ENCODE data around the gene PIH1D2. TPM values are rescaled to one million over a fixed set of nuclear protein-coding genes. Genes with fewer than 3 reads are reported as not detected.

Gene PIH1D2
- total and polyA plus RNA-seq, 4 experiments from 2014 or later: not detected

Other genes with a start within 250 kb of the PIH1D2 start
- gene ALG9, start 202.4 kb downstream of the PIH1D2 start, total RNA-seq: 10 to 100 TPM; 28.2 to 28.3 TPM
- 10 to 100 TPM in 1 of 2 donors, 1 to 10 TPM in 1; 8.6 to 14.2 TPM for gene ALG9, start 202.4 kb downstream of the PIH1D2 start, polyA plus RNA-seq
- gene FDXACB1, start 194.9 kb downstream of the PIH1D2 start, total RNA-seq: 1 to 10 TPM; 3.9 to 4.0 TPM
- 1 to 10 TPM; 6.7 to 8.9 TPM for gene FDXACB1, start 194.9 kb downstream of the PIH1D2 start, polyA plus RNA-seq
- gene CFAP68, start 194.5 kb downstream of the PIH1D2 start, total RNA-seq: 10 to 100 TPM; 14.8 to 18.7 TPM
- 10 to 100 TPM; 30.7 to 30.9 TPM for gene CFAP68, start 194.5 kb downstream of the PIH1D2 start, polyA plus RNA-seq
- gene CRYAB, start 162.2 kb downstream of the PIH1D2 start, total RNA-seq: not detected
- not detected for gene CRYAB, start 162.2 kb downstream of the PIH1D2 start, polyA plus RNA-seq
- not detected for gene HSPB2, start 161.3 kb downstream of the PIH1D2 start, total RNA-seq
- gene HSPB2, start 161.3 kb downstream of the PIH1D2 start, polyA plus RNA-seq: not detected
- not detected for gene C11orf52, start 155.1 kb downstream of the PIH1D2 start, total RNA-seq
- gene C11orf52, start 155.1 kb downstream of the PIH1D2 start, polyA plus RNA-seq: not detected
- 1 to 10 TPM; 1.1 to 2.1 TPM for gene DIXDC1, start 136.7 kb downstream of the PIH1D2 start, total RNA-seq
- gene DIXDC1, start 136.7 kb downstream of the PIH1D2 start, polyA plus RNA-seq: under 1 TPM; 0.72 to 0.75 TPM
- gene DLAT, start 48.6 kb downstream of the PIH1D2 start, total RNA-seq: 10 to 100 TPM; 19.4 to 21.6 TPM
- 10 to 100 TPM; 27.7 to 33.4 TPM for gene DLAT, start 48.6 kb downstream of the PIH1D2 start, polyA plus RNA-seq
- 10 to 100 TPM; 20.9 to 21.2 TPM for gene NKAPD1, start 282 bp upstream of the PIH1D2 start, total RNA-seq
- 10 to 100 TPM in 1 of 2 donors, 1 to 10 TPM in 1; 7.7 to 14.2 TPM for gene NKAPD1, start 282 bp upstream of the PIH1D2 start, polyA plus RNA-seq
- gene TIMM8B, start 12.7 kb upstream of the PIH1D2 start, total RNA-seq: 10 to 100 TPM; 26.2 to 28.0 TPM
- 10 to 100 TPM; 54.1 to 65.9 TPM for gene TIMM8B, start 12.7 kb upstream of the PIH1D2 start, polyA plus RNA-seq
- gene SDHD, start 12.9 kb upstream of the PIH1D2 start, total RNA-seq: 10 to 100 TPM; 61.2 to 65.5 TPM
- 100 to 1,000 TPM; 159 to 302 TPM for gene SDHD, start 12.9 kb upstream of the PIH1D2 start, polyA plus RNA-seq
- under 1 TPM in 1 of 2 experiments, not detected in 1; 0.42 TPM for gene IL18, start 90.1 kb upstream of the PIH1D2 start, total RNA-seq
- not detected for gene IL18, start 90.1 kb upstream of the PIH1D2 start, polyA plus RNA-seq
- under 1 TPM in 1 of 2 experiments, not detected in 1; 0.29 TPM for gene TEX12, start 93.4 kb upstream of the PIH1D2 start, total RNA-seq
- not detected for gene TEX12, start 93.4 kb upstream of the PIH1D2 start, polyA plus RNA-seq
- gene BCO2, start 101.5 kb upstream of the PIH1D2 start, total RNA-seq: 1 to 10 TPM; 1.9 to 3.4 TPM
- under 1 TPM in 1 of 2 donors, not detected in 1; 0.62 TPM for gene BCO2, start 101.5 kb upstream of the PIH1D2 start, polyA plus RNA-seq
- gene PTS, start 152.4 kb upstream of the PIH1D2 start, total RNA-seq: 10 to 100 TPM; 23.6 to 26.9 TPM
- gene PTS, start 152.4 kb upstream of the PIH1D2 start, polyA plus RNA-seq: 10 to 100 TPM; 11.2 to 11.4 TPM
- gene PLET1, start 186.8 kb upstream of the PIH1D2 start, total RNA-seq: not detected
- gene PLET1, start 186.8 kb upstream of the PIH1D2 start, polyA plus RNA-seq: not detected

Measured in CD4-positive, alpha-beta memory T cell (primary cell).